Measurements from ENCODE around the gene OR7A10.

OR7A10 gene

DNA sequence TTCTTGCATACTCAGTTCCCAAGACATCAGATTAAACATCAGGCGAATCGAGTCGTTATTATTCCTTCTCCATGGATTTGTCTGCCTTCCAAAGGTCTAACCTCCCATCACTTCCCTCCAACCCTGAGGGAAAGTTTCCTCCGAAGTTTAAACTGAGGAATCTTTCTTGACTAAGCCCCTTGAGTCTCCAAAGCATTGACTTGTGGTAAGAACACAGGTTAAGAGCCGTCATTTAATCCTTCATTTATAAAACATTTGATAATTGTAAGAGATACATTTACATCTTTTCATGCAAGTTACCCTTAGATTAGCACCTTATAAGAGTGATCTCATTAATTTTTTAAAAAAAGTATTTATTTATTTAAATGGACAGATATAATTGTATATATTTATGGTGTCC lies at the start of gene OR7A10:
OR7A10 (minus strand) TSS at position 101 of the 400 bp plus-strand sequence. CDS start 7,045 bp downstream, outside the sequence.
- no peak for DNase-seq

DNA sequence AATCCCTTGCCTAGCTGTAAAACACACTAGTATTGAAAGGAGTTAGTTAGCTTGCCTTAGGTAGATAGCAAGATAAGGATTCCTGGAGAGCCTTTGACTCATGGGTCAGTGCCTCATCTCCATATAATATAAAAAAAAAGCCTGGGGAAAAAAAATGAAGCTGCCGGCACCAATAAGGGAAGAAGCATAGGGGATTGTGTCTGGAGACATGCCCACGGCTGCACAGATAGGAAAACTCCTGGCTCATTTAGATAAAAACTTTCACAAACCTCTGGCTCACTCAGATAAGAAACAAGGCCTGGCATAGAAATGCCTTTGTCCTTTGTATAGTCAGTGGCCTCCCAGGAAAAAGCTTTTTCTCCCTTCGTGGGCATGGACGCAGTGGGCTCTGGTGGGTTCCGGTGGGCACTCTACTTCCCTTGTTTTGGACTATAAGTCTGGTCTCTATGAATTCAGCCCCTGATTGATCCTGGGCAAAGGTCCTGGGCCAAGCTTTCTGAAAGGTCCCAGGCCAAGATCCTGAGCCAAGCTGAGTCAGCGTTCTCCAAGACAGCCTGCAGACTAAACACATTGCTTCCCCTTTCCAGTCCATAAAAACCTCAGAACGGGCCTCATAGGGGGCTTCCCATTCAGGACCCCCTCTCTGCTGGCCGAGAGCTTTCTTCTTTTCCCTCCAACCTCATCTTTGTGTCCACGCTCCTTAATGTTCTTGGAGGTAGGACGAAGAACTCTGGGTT lies 42.1 kb upstream of the OR7A10 start:
- DNase-seq = no peak

GRCh38 chr19:14889994-14890642 lies 41.4 kb upstream of the OR7A10 start:
- no peak for DNase-seq

DNA sequence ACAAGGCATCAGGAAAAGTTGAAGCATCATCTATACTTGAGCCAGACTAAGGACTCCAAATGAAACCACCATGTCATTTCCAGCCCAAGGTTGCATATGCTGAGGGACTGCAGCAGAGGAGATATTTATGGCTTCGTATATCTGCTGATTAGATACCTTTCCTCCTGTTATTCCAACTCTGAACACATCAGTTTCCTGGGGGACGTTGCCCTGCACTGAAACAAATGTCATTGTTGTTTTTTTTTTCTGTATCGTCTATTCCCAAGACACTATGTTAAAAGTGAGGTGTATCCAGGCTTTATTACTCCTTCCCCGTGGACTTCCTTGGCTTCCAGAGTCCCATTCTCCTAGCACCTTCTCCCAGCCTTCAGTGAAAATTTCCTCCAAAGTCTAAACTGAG lies 37.3 kb upstream of the OR7A10 start, which contains the start of gene OR7A17:
OR7A17 (minus strand) TSS at position 101 of the 400 bp plus-strand sequence. CDS start 4,777 bp downstream, outside the sequence.
- DNase-seq = no peak

DNA sequence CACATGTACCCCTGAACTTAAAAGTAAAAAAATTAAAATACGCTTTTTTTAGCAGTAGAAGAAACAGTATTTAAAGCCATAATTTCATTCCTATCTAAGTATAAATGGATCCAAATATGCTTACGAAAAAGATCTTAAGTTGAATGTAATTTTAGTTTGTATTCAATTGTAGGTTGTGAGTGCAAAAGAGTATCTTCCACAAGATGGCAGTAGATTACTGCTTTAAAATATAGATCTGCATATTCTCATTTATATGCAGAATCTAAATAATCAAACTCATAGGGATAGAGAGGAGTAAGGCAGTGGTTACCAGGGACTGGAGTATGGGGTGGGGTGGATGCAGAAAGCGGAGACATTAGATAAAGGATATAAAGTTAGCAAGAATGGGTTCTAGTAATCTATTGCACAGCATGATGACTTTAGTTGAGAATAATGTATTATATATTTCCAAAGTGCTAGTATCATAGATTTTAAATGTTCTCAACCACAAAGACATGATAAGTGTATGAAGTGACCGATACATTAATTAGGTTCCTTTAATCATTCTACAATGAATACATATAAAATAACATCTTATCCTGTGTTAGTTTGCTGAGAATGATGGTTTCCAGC lies 23.0 kb upstream of the OR7A10 start:
- no peak for DNase-seq

- DNase-seq = no peak
Observed at GRCh38 chr19:14868497-14868896, 19.8 kb upstream of the OR7A10 start.

- no peak for DNase-seq
Observed at GRCh38 chr19:14843578-14843977, 5.1 kb downstream of the OR7A10 start.

DNA sequence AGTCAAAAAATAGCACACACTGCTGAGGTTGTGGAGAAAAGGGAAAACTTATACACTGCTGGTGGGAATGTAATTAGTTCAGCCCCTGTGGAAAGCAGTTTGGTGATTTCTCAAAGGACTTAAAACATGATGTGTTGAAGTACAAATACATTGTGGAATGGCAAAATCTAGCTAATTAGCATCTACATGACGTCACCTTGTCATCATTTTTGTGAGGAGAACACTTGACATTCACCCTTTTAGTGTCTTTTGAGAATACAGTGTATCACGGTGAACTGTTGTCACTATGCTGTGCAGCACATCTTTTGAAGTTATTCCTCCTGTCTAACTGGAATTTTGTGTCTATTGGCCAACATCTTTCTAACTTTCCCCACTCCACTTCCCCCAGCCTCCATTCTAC lies 5.6 kb downstream of the OR7A10 start:
- no peak for DNase-seq

GRCh38 chr19:14840206-14840605 lies 8.5 kb downstream of the OR7A10 start:
- no peak for DNase-seq

- DNase-seq = no peak
Observed at GRCh38 chr19:14837391-14837790, 11.3 kb downstream of the OR7A10 start.

GRCh38 chr19:14835011-14835410 lies 13.7 kb downstream of the OR7A10 start, which contains the start of the genes OR7A5 and OR7C1:
TSS of gene OR7A5 (minus strand) at chr19:14835185. CDS start at chr19:14828241, 6,944 bp downstream.
TSS of gene OR7C1 (minus strand) at chr19:14835185. CDS start at chr19:14800136, 35,049 bp downstream.
- no peak for DNase-seq

DNA sequence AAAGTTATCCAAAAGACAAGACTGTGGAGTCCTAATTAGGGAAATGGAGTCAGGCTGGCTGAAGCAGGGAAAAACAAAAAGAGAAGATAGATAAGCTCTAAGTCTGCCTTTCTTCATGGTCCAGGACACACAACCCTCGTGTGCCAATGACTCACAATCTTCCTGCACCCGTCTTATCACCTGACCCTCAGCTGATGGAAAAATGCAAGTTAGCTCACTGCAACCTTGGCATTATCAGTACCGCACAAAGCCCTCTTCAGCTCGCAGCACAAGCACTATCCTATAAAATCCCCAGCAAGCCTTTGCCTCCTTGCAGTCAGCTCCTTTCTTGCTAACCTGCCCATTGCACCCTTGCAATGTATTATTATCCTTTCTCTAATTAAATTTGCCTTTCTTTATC lies 18.0 kb downstream of the OR7A10 start:
- DNase-seq = no peak

GRCh38 chr19:14826006-14826405 lies 22.7 kb downstream of the OR7A10 start:
- DNase-seq = no peak

- DNase-seq = no peak
Observed at GRCh38 chr19:14821937-14822336, 26.8 kb downstream of the OR7A10 start.

DNA sequence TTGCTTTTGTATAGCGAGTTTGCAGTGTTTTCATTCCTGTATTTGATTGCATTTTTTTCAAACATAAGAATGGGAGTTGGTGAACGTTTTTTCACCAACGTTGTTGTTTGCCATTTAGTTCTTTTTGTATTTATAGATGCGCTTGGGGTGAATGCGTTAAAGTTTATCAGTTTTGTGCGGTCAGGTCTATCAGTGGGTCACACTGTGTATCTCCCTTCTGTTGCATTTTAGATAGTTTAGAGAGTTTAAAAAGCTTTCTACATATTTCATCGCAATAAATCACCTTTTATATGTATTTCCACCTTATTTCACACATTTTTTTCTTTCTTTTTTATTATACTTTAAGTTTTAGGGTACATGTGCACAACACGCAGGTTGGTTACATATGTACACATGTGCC lies 30.1 kb downstream of the OR7A10 start:
- DNase-seq = no peak

DNA sequence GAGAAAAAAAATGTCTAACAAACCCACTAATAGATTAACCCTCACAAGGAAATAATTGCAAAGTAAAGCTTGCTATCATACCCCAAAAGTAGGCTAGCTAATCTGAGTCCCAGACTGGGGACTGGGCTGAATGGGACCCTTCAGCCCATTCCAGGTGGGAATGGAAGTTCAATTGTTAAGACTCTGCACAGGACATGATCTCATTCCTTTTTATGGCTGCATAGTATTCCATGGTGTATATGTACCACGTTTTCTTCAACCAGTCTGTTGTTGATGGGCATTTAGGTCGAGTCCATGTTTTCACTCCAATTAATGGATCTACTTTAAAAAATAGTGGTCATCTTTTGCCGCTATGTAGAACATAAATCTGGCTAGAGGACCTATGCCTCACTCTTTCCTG lies 31.7 kb downstream of the OR7A10 start:
- no peak for DNase-seq

DNA sequence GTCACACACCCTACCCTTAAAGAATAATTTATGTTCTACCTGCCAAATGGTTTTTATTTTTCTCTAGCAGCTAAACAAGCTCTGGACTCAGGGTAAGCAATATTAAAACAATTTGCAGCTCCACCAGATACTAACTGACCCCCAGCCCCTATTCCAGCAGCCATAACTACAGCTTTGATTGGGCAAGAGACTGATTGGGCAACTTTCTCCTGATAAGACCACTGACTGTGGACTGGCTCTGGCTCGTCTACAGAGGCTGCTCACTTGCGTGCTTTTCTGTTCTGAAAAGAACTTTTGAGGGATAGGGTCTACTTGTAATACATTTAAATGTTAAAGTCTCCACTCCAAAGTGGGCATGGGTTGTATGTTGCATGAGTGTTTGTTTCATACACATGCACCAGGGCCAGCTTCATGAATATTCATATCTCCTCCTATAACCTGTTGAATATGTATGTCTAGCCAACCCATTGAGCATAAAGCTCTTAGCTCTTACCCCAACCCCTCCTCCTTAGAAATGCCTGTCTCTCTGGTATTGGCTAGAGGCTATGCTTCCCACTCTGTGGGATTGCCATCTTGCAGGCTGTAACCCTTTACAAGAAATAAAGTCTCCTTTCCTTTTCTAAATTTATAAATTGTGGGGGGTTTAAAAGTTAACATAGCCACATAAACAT lies 33.6 kb downstream of the OR7A10 start:
- no peak for DNase-seq

GRCh38 chr19:14809272-14810057 lies 39.3 kb downstream of the OR7A10 start:
- DNase-seq = no peak

DNA sequence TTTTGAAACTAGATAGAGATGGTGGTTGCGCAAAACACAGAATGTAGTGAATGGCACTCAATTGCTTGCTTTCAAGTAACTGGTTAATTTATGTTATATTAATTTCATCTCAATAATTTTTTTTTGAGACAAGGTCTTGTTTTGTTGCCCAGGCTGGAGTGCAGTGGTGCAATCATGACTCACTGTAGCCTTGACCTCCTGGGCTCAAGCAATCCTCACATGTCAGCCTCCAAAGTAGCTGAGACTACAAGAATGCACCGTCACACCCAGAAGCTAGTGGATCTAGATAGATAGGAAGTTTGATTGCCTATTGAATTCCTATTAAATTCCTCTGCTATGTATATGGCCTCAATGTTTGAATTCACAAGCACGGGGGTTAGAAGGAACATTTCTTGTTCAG lies 44.0 kb downstream of the OR7A10 start:
- DNase-seq = no peak

DNA sequence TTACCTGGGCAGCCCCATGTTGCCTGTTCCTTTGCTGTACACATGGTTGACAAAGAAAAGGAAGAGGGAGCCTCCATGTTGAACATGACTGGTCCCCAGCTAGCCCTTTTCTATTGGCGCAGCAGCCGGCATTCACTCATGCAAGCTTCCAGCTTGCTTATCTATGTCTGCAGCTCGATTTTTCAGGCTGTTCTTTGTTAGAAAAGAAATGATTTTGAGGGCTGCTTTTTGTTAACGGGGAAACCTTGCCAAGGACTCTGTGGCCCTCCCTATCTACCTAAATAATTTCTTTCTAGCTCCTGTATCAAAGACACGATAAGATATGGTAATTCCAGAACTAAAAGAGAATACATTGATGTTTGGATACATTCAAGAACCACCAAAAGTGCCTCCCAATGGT lies 50.0 kb downstream of the OR7A10 start:
- DNase-seq = no peak

DNA sequence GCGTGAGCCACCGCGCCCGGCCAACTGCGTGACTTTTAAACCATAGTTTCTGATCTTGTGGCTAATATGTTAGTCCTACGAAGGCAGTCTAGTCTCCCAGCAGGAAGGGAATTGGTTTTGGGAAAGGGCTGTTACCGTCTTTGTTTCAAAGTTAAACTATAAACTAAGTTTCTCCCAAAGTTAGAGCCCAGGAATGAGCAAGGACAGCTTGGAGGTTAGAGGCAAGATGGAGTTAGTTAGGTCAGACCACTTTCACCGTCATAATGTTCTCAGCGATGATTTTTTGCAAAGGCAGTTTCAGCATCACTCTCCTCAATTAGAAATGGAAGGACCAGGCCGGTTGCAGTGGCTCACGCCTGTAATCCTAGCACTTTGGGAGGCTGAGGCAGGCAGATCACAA lies 52.7 kb downstream of the OR7A10 start:
- no peak for DNase-seq

DNA sequence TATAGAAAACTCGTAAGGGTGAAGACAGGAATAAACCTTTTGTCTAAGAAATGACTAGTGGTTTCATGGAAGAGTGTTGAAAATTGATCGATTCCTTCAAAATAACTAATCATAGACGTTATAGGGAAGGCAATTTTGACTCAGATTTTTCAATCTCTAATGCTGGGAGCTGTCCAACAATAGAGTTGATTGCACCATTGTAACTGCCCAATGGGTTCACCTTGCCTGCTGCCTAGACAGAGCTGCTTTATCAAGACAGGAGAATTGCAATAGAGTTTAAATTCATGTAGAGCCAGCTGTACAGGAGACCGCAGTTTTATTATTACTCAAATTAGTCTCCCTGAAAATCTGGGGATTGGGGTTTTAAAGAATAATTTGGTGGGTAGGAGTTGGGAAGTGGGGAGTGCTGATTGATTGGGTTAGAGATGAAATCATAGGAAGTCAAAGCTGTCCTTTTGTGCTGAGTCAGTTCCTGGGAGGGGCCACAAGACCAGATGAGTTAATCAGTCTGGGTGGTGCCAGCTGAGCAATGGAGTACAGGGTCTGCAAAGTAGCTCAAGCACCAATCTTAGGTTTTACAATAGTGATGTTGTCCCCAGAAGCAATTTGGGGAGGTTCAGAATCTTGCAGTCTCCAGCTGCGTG lies 53.5 kb downstream of the OR7A10 start:
- no peak for DNase-seq
